Glutamatergic neuron (in vitro differentiated cells): ENCODE results near the gene FOXO3B. TPM values are rescaled to one million over a fixed set of nuclear protein-coding genes. Genes with fewer than 3 reads are reported as not detected.
A peak's percentile ranks its signal among the peaks of the same experiment; 100 is the strongest.
"Not testable (repeated sequence)": the region's sequence is repeated elsewhere in the genome, so short reads cannot be mapped to it uniquely, and the experiment has no call there.

Experiments used
- DNase-seq: peaks from one replicate; pipeline ENCODE4 v3.0.0; 2022
- H3K27ac Mint-ChIP-seq: one replicate; pipeline ENCODE4 v1.8.0; 2020; ENCODE audit warnings: mild to moderate bottlenecking, mixed read lengths, inconsistent platforms; ENCODE audit not compliant: unreplicated experiment
- H3K27me3 Mint-ChIP-seq: one replicate; pipeline ENCODE4 v1.8.0; 2020; ENCODE audit warnings: mild to moderate bottlenecking, moderate library complexity, mixed read lengths, inconsistent platforms; ENCODE audit not compliant: unreplicated experiment
- H3K36me3 Mint-ChIP-seq: one replicate; pipeline ENCODE4 v1.8.0; 2020; ENCODE audit warnings: mild to moderate bottlenecking, mixed read lengths, inconsistent platforms; ENCODE audit not compliant: unreplicated experiment
- H3K4me1 Mint-ChIP-seq: one replicate; pipeline ENCODE4 v1.8.0; 2020; ENCODE audit warnings: mild to moderate bottlenecking, low read depth, mixed read lengths, inconsistent platforms; ENCODE audit not compliant: unreplicated experiment
- H3K4me3 Mint-ChIP-seq: one replicate; pipeline ENCODE4 v1.8.0; 2020; ENCODE audit warnings: mild to moderate bottlenecking, mixed read lengths, inconsistent platforms; ENCODE audit not compliant: unreplicated experiment
- H3K9me3 Mint-ChIP-seq: one replicate; pipeline ENCODE4 v1.8.0; 2020; ENCODE audit warnings: mild to moderate bottlenecking, moderate library complexity, mixed read lengths, inconsistent platforms; ENCODE audit not compliant: unreplicated experiment
- total RNA-seq: library from RNA; stranded (reverse); fragmentation: NEBNext Ultra II Directional; extraction: Animal tissue kit (Norgen Biotek cat#: 25700); gene quantifications from one replicate; pipeline ENCODE4 v1.2.1, GENCODE V29; 2021; ENCODE audit not compliant: unreplicated experiment

FOXO3B gene
- total RNA-seq, 1 donor from 2014 or later, result 31.4 TPM

DNA sequence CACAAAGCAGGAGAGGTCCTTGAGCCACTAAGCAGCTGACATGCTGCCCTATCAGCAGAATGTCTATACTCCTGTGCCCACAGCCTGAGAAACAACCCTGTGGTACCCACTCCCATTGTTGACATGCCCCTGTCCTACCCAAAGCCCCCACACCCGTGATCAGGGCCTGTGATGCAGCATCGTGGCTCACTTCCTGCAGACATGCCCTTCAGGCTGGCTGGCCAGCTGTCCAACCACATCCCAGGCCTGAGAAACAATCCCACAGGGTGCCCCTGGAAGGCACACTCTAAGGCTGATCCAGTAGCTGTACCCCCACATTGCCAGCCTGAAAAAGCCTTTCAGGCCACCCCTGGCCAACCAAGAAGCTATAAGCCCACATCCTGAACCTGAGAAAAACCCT is 13.0 kb upstream of the FOXO3B start:
- H3K4me3 Mint-ChIP-seq, H3K27ac Mint-ChIP-seq, H3K9me3 Mint-ChIP-seq, DNase-seq, H3K4me1 Mint-ChIP-seq, H3K36me3 Mint-ChIP-seq, H3K27me3 Mint-ChIP-seq: not testable (repeated sequence)

DNA sequence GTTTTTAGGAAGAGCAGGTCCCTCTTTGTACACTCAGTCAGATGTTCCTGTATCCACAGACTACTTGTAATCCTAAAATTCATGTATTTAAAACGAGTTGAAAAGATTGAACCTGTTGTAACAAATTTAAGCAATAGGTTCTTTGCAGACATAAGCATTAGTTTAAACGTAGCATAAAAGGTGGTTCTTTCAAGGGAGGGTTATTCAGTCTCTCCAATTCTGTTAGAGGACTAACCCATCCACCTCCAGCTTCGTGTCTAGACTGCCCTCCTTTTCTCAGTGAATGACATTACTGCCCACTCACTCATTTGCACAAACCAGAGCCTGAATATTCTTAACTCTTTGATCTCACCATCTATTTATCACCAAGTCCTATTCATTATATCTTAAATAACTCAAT is 554 bp upstream of the FOXO3B start:
- not testable (repeated sequence) for DNase-seq, H3K9me3 Mint-ChIP-seq, H3K36me3 Mint-ChIP-seq, H3K27me3 Mint-ChIP-seq, H3K4me1 Mint-ChIP-seq
- peak overlapping the region; percentile 84 for H3K4me3 Mint-ChIP-seq
- peak overlapping the region; percentile 48 for H3K27ac Mint-ChIP-seq

GRCh38 chr17:18677381-18677780 is 4.7 kb downstream of the FOXO3B start:
- peaks cover 34% of the 10 kb centered on the region for H3K36me3 Mint-ChIP-seq
- H3K27me3 Mint-ChIP-seq, H3K27ac Mint-ChIP-seq, H3K9me3 Mint-ChIP-seq, H3K4me3 Mint-ChIP-seq, DNase-seq, H3K4me1 Mint-ChIP-seq: not testable (repeated sequence)

- H3K27ac Mint-ChIP-seq, H3K9me3 Mint-ChIP-seq, H3K27me3 Mint-ChIP-seq, H3K4me3 Mint-ChIP-seq, DNase-seq, H3K4me1 Mint-ChIP-seq: not testable (repeated sequence)
- H3K36me3 Mint-ChIP-seq, result peaks cover 34% of the 10 kb centered on the region
Observed at GRCh38 chr17:18676928-18677327, 5.2 kb downstream of the FOXO3B start.

- H3K27ac Mint-ChIP-seq, H3K27me3 Mint-ChIP-seq, H3K9me3 Mint-ChIP-seq: not testable (repeated sequence)
Observed at GRCh38 chr17:18672395-18673227, 9.5 kb downstream of the FOXO3B start.

GRCh38 chr17:18668625-18669024 is 13.5 kb downstream of the FOXO3B start:
- not testable (repeated sequence) for H3K4me3 Mint-ChIP-seq, H3K9me3 Mint-ChIP-seq, H3K4me1 Mint-ChIP-seq, H3K27me3 Mint-ChIP-seq, DNase-seq, H3K27ac Mint-ChIP-seq
- peaks cover 37% of the 10 kb centered on the region for H3K36me3 Mint-ChIP-seq

More at GRCh38 chr17:18672395-18673227, 9.5 kb downstream of the FOXO3B start:
- H3K36me3 Mint-ChIP-seq, result peaks cover 55% of the 10 kb centered on the region
- DNase-seq, H3K4me3 Mint-ChIP-seq, H3K4me1 Mint-ChIP-seq: not testable (repeated sequence)

GRCh38 chr17:18667535-18667934 is 14.6 kb downstream of the FOXO3B start:
- not testable (repeated sequence) for H3K27ac Mint-ChIP-seq, DNase-seq, H3K4me3 Mint-ChIP-seq, H3K4me1 Mint-ChIP-seq, H3K27me3 Mint-ChIP-seq
- Mint-ChIP-seq H3K36me3 (peaks cover 39% of the 10 kb centered on the region), H3K9me3 (peaks cover 11% of the 10 kb centered on the region)

GRCh38 chr17:18666326-18666725 is 15.8 kb downstream of the FOXO3B start:
- H3K4me3 Mint-ChIP-seq, H3K4me1 Mint-ChIP-seq, DNase-seq, H3K27ac Mint-ChIP-seq, H3K27me3 Mint-ChIP-seq: not testable (repeated sequence)
- Mint-ChIP-seq H3K36me3 (peaks cover 48% of the 10 kb centered on the region), H3K9me3 (peaks cover 11% of the 10 kb centered on the region)

DNA sequence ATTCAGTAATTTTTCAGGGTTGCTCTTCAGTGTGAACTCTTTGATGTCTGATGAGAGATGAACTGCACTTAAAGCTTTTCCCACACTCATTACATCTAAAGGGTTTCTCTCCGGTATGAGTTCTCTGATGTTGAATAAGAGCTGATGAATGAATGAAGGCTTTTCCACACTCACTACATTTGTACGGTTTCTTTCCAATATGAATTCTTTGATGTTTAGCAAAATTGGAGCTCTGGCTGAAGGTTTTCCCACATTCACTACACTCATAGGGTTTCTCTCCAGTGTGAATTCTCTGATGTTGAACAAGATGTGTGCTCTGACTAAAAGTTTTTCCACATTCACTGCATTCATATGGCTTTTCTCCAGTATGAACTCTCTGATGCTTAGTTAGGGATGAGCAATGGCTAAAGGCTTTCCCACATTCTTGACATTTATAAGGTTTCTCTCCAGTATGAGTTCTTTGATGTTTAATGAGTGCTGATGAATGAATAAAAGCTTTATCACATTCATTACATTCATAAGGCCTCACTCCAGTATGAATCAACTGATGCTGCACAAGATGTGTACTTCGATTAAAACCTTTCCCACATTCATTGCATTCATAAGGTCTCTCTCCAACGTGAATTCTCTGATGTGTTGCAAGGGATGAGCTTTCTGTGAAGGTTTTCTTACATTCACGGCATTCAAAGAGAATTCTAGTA is 20.0 kb downstream of the FOXO3B start:
- H3K27me3 Mint-ChIP-seq, H3K4me1 Mint-ChIP-seq, H3K27ac Mint-ChIP-seq, DNase-seq, H3K4me3 Mint-ChIP-seq, H3K9me3 Mint-ChIP-seq: not testable (repeated sequence)
- H3K36me3 Mint-ChIP-seq, result peaks cover 20% of the 10 kb centered on the region

DNA sequence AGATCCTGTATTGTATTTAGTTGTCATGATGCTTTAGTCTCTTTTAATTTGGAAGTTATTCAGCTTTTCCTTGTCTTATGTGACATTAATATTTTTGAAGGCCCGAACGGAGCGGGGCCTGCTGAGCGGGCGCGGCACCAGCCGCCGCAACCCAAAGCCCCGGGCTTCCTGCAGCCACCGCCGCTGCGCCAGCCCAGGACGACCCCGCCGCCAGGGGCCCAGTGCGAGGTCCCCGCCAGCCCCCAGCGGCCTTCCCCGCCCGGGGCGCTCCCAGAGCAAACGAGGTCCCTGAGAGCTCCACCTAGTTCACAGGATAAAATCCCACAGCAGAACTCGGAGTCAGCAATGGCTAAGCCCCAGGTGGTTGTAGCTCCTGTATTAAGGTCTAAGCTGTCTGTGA is 32.0 kb downstream of the FOXO3B start:
- not testable (repeated sequence) for H3K27me3 Mint-ChIP-seq, H3K27ac Mint-ChIP-seq, H3K4me1 Mint-ChIP-seq, H3K4me3 Mint-ChIP-seq, H3K9me3 Mint-ChIP-seq, H3K36me3 Mint-ChIP-seq, DNase-seq

- DNase-seq, H3K9me3 Mint-ChIP-seq, H3K27me3 Mint-ChIP-seq: not testable (repeated sequence)
Observed at GRCh38 chr17:18644291-18644690, 37.8 kb downstream of the FOXO3B start, which contains the start of gene TBC1D28. TSS of gene TBC1D28 (minus strand) at chr17:18644391. CDS start at chr17:18641352, 3,039 bp downstream.

DNA sequence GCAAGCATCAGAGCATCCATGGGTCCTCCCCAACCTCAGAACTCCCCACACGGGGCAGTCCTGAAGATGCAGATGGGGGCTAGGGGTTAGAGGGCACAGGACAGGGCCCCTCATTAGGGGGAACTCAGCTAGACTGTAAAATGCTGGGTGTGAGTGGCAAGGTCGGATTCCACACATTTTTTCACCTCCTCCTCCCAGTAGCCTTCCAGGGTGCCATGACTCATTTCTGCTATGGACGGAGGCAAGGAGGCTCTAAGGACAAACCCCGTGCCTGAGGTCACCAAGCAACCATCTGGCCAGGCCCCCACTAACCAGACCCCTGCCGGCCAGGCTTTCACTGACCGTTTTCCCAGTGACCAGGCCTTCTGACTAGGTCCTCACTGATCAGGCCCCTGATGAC is 39.0 kb downstream of the FOXO3B start:
- H3K9me3 Mint-ChIP-seq, H3K4me1 Mint-ChIP-seq, H3K27ac Mint-ChIP-seq, DNase-seq, H3K27me3 Mint-ChIP-seq, H3K4me3 Mint-ChIP-seq, H3K36me3 Mint-ChIP-seq: not testable (repeated sequence)

More at GRCh38 chr17:18644291-18644690, 37.8 kb downstream of the FOXO3B start, which contains the start of gene TBC1D28:
- H3K36me3 Mint-ChIP-seq, H3K4me3 Mint-ChIP-seq, H3K27ac Mint-ChIP-seq, H3K4me1 Mint-ChIP-seq: not testable (repeated sequence)
